BLaER1 treated with 17β-estradiol and CSF1 and Interleukin-3, amounts not matched to agents 10 nM and 100 nM (cell line): Measurements from ENCODE around the gene FOXI2.

Experiments
- H3K27ac ChIP-seq, 11 experiments: shearing (Covaris generic); formaldehyde crosslinking; 2 replicates each; pipeline ENCODE4 v1.8.1; 2022
- H3K27me3 ChIP-seq, 11 experiments: shearing (Covaris generic); formaldehyde crosslinking; 2 replicates each; pipeline ENCODE4 v1.8.1; 2022
- H3K36me3 ChIP-seq, 11 experiments: shearing (Covaris generic); formaldehyde crosslinking; 2 replicates each; pipeline ENCODE4 v1.8.1; 2022
- H3K4me1 ChIP-seq, 10 experiments: shearing (Covaris generic); formaldehyde crosslinking; 2 replicates each; pipeline ENCODE4 v1.8.1; 2022
- H3K4me2 ChIP-seq, 11 experiments: shearing (Covaris generic); formaldehyde crosslinking; 2 replicates each; pipeline ENCODE4 v1.8.1; 2022
- H3K4me3 ChIP-seq, 10 experiments: shearing (Covaris generic); formaldehyde crosslinking; 2 replicates each; pipeline ENCODE4 v1.8.1; 2022
- H3K9ac ChIP-seq, 11 experiments: shearing (Covaris generic); formaldehyde crosslinking; 2 replicates each; pipeline ENCODE4 v1.8.1; 2022
- H3K9me3 ChIP-seq, 11 experiments: shearing (Covaris generic); formaldehyde crosslinking; replicated peaks in 1 of 11; 2 replicates each; pipeline ENCODE4 v1.8.1; 2022
- H4K20me1 ChIP-seq, 11 experiments: shearing (Covaris generic); formaldehyde crosslinking; 2 replicates each; pipeline ENCODE4 v1.8.1; 2022
- Cebpa-rat ChIP-seq, 11 experiments: shearing (Covaris generic); IDR thresholded peaks; 2 replicates each; pipeline ENCODE4 v1.8.1; 2022

The FOXI2 gene

DNA sequence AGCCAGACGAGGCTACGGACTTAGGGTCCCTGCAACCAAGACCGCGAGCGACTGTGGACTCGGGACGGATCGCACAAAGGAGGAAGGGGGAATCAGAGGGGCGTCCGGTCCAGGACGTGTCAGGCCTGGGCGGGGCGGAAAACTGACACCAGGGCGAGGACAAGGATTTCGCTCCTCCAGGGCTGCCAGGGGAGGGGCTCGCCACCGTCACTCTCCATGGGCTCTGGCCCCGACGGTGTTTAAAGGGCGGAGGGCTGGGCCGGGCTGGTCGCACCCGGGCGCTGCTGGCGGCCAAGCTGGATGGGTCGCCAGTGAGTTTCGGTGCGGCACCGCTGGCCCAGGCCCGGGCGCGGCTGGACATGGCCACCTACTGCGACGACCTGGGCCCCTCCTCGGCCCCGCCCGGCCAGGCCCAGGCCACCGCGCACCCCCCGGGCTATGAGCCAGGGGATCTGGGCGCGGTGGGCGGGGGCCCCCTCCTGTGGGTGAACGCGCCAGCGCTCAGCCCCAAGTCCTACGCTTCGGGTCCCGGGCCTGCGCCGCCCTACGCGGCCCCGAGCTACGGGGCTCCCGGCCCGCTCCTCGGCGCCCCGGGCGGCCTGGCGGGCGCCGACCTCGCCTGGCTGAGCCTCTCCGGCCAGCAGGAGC, at the start of gene FOXI2:
Gene FOXI2 (plus strand): TSS at position 271 of the 648 bp plus-strand sequence. CDS start 89 bp downstream, at position 360.
- H3K4me3 ChIP-seq: no peak within 1 kb of the TSS; a peak in 3 of 20 replicates
- peaks cover 0 to 22% (median 18%) of the 10 kb centered on the region in 11 experiments; a peak in 15 of 22 replicates for H3K27me3 ChIP-seq

DNA sequence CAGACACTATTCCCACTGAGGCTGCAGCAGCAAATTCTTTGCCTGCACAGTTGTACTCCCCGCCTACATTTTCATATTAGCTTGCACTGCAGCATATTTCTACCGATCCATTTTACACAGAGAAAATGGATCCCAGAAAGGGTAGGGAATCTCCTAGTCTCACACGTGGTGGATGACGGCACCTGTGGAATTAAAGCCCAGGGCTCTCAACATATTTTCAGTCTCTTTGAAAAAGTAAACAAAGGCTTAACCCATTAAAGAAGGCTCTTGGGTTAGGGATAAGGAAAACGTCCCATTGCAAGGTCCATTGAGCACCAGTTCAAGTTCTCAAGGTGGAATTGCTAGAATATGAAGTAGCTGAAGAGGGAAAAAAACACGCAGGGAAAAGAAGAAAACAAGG, 49.4 kb upstream of the FOXI2 start:
- Histone ChIP-seq H3K4me3 (no peak overlapping the region), H3K27me3 (no peaks in the 10 kb centered on the region), H4K20me1 (no peaks in the 10 kb centered on the region), H3K4me2 (no peak overlapping the region), H3K27ac (no peak overlapping the region), H3K4me1 (no peaks in the 10 kb centered on the region), H3K9me3 (no peaks in the 10 kb centered on the region), H3K36me3 (no peaks in the 10 kb centered on the region), H3K9ac (no peak overlapping the region)
- no peak for TF ChIP-seq Cebpa-rat (IDR thresholded peaks at IDR 0.05)

More for the DNA sequence above, at the start of gene FOXI2:
- Histone ChIP-seq H3K9me3 (peaks cover 46 to 49% (median 48%) of the 10 kb centered on the region in 11 experiments), H3K36me3 (no peaks in the 10 kb centered on the region), H3K9ac (no peak within 1 kb of the TSS), H3K4me1 (no peaks in the 10 kb centered on the region), H3K4me2 (no peak within 1 kb of the TSS), H4K20me1 (no peaks in the 10 kb centered on the region), H3K27ac (no peak within 1 kb of the TSS)
- no peak for TF ChIP-seq Cebpa-rat (IDR thresholded peaks at IDR 0.05)

GRCh38 chr10:127690176-127690835, 46.7 kb upstream of the FOXI2 start:
- Histone ChIP-seq H3K4me2 (no peak overlapping the region), H3K27ac (no peak overlapping the region), H3K9ac (no peak overlapping the region), H3K4me1 (no peaks in the 10 kb centered on the region), H3K36me3 (no peaks in the 10 kb centered on the region), H3K27me3 (no peaks in the 10 kb centered on the region), H3K4me3 (no peak overlapping the region), H4K20me1 (no peaks in the 10 kb centered on the region), H3K9me3 (no peaks in the 10 kb centered on the region)
- TF ChIP-seq Cebpa-rat (IDR thresholded peaks at IDR 0.05): no peak

GRCh38 chr10:127694580-127695193, 42.3 kb upstream of the FOXI2 start:
- no peak for TF ChIP-seq Cebpa-rat (IDR thresholded peaks at IDR 0.05)
- Histone ChIP-seq H3K4me1 (no peaks in the 10 kb centered on the region), H3K9ac (no peak overlapping the region), H3K36me3 (no peaks in the 10 kb centered on the region), H3K27me3 (no peaks in the 10 kb centered on the region), H4K20me1 (no peaks in the 10 kb centered on the region), H3K4me3 (no peak overlapping the region), H3K9me3 (no peaks in the 10 kb centered on the region), H3K4me2 (no peak overlapping the region), H3K27ac (no peak overlapping the region)

GRCh38 chr10:127695431-127695830, 41.6 kb upstream of the FOXI2 start:
- Histone ChIP-seq H3K36me3 (no peaks in the 10 kb centered on the region), H4K20me1 (no peaks in the 10 kb centered on the region), H3K27me3 (no peaks in the 10 kb centered on the region), H3K4me2 (no peak overlapping the region), H3K27ac (no peak overlapping the region), H3K9ac (no peak overlapping the region), H3K4me1 (no peaks in the 10 kb centered on the region), H3K9me3 (no peaks in the 10 kb centered on the region), H3K4me3 (no peak overlapping the region)
- TF ChIP-seq Cebpa-rat (IDR thresholded peaks at IDR 0.05): no peak

GRCh38 chr10:127698886-127699285, 38.1 kb upstream of the FOXI2 start:
- H3K27me3 ChIP-seq: no peaks in the 10 kb centered on the region
- H3K36me3 ChIP-seq: no peaks in the 10 kb centered on the region
- no peak overlapping the region for H3K27ac ChIP-seq
- no peaks in the 10 kb centered on the region for H4K20me1 ChIP-seq
- no peak for TF ChIP-seq Cebpa-rat (IDR thresholded peaks at IDR 0.05)
- H3K4me1 ChIP-seq: no peaks in the 10 kb centered on the region
- H3K9ac ChIP-seq: no peak overlapping the region
- H3K4me3 ChIP-seq: no peak overlapping the region
- no peak overlapping the region for H3K4me2 ChIP-seq
- H3K9me3 ChIP-seq: no peaks in the 10 kb centered on the region

GRCh38 chr10:127699311-127699710, 37.7 kb upstream of the FOXI2 start:
- no peaks in the 10 kb centered on the region for H3K4me1 ChIP-seq
- no peaks in the 10 kb centered on the region for H3K36me3 ChIP-seq

DNA sequence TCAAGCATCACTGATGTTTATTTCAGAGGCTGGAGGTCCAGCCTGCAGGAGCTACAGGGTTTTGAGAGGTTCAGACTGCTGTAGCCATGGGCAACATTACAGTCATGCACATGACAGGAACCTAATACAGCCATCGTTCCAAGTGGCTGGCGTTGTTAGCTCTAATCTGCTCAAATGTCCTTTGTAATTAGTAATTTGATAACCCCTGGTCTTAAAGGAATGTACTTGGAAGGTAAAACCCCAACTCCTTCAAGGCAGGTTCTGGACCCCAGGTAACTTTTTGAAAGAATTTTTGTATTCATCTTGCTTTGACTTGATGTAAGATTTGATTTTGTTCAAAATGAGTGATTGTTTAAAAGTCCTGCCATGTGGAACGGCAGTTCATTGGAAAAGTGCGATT, 34.7 kb upstream of the FOXI2 start:
- Histone ChIP-seq H3K36me3 (no peaks in the 10 kb centered on the region), H3K9me3 (no peaks in the 10 kb centered on the region), H3K4me1 (no peaks in the 10 kb centered on the region), H3K9ac (no peak overlapping the region), H3K27ac (no peak overlapping the region), H3K27me3 (no peaks in the 10 kb centered on the region), H3K4me2 (no peak overlapping the region), H3K4me3 (no peak overlapping the region), H4K20me1 (no peaks in the 10 kb centered on the region)
- TF ChIP-seq Cebpa-rat (IDR thresholded peaks at IDR 0.05): no peak

More at GRCh38 chr10:127699311-127699710, 37.7 kb upstream of the FOXI2 start:
- no peaks in the 10 kb centered on the region for H3K9me3 ChIP-seq
- H3K27ac ChIP-seq: no peak overlapping the region
- no peak overlapping the region for H3K4me2 ChIP-seq
- H3K27me3 ChIP-seq: no peaks in the 10 kb centered on the region
- H3K9ac ChIP-seq: no peak overlapping the region
- no peak overlapping the region for H3K4me3 ChIP-seq
- no peak for TF ChIP-seq Cebpa-rat (IDR thresholded peaks at IDR 0.05)
- no peaks in the 10 kb centered on the region for H4K20me1 ChIP-seq

DNA sequence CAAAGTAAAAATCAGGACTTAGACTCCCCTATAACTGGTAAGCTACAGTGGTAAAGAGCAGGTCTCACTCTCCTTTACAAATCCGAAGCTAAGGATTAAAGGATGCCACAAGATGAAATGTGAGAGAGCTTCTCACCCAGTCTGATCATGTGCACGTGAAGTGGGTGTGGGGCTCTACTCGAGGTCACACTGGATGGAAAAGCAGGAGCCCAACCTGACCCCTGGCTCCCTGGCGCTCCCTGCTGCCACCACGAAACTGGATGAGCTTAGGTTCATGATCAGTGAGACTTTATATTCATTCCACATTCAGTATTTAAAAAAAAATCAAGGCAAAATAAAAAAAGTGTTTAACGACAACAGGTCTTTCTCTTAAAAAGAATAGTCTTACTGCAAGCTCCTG, 21.7 kb upstream of the FOXI2 start:
- Histone ChIP-seq H4K20me1 (no peaks in the 10 kb centered on the region), H3K4me1 (peaks cover 0 to 5% (median 0%) of the 10 kb centered on the region in 10 experiments; a peak in 6 of 20 replicates), H3K9me3 (peaks cover 0 to 3% (median 0%) of the 10 kb centered on the region in 11 experiments; a peak in 1 of 22 replicates), H3K27me3 (no peaks in the 10 kb centered on the region), H3K4me3 (no peak overlapping the region), H3K27ac (no peak overlapping the region), H3K4me2 (no peak overlapping the region), H3K36me3 (no peaks in the 10 kb centered on the region), H3K9ac (no peak overlapping the region)
- TF ChIP-seq Cebpa-rat (IDR thresholded peaks at IDR 0.05): no peak
